CMK (cell line): ENCODE data around the gene HBP1.
"Not testable (repeated sequence)": the region's sequence is repeated elsewhere in the genome, so short reads cannot be mapped to it uniquely, and the experiment has no call there.

ENCODE experiments used
- DNase-seq: peaks from one replicate; pipeline ENCODE4 v3.0.0-alpha.2; 2010; ENCODE audit warnings: low read depth

The HBP1 gene

DNA sequence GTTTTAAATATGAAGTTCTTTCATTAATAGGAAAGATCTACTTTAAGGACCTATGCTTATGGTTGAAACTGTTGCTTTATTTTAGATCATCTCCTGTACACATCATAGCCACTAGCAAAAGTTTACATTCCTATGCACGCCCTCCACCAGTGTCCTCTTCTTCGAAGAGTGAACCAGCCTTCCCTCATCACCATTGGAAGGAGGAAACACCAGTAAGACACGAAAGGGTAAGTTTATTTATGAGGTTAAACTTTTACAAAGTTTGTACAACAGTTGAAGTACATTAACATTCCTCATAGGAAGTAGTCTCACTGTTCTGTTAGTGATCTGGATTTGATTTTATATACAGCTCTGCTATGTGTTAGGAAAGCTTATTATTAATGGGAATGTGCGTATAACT, 16.9 kb downstream of the HBP1 start:
- DNase-seq: no peak

DNA sequence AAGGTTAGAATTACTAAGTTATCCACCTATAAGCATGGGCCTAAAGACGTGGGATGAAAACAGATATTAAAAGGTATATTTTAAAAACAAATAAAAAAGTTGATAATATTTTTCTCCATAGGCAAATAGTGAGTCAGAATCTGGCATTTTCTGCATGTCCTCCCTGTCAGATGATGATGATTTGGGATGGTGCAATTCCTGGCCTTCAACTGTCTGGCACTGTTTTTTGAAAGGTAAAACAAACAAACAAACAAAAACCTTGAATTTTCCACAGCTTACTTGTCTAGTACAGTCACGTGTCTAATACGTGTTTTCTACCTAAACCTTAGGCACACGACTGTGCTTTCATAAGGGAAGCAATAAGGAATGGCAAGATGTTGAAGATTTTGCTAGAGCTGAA, 17.4 kb downstream of the HBP1 start:
- no peak for DNase-seq

DNA sequence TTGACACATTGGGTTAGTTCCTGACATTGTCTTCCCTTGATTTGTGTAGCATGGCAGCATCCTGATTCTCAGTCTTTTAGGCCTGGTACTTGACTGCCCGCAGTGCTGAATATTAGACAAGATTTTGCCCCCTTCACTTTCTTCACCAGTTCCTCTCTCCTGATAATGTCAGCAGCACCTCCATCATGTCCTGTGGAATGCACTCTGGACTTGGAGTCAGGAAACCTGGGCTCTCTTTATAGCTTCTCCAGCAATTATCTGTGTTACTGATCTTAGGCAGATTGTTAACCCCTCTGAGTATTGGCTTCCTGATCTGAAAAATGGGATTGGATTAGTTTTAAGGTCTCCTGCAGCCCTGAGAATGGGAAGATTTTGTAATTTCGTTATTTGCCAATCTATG, 19.0 kb downstream of the HBP1 start:
- DNase-seq: no peak

DNA sequence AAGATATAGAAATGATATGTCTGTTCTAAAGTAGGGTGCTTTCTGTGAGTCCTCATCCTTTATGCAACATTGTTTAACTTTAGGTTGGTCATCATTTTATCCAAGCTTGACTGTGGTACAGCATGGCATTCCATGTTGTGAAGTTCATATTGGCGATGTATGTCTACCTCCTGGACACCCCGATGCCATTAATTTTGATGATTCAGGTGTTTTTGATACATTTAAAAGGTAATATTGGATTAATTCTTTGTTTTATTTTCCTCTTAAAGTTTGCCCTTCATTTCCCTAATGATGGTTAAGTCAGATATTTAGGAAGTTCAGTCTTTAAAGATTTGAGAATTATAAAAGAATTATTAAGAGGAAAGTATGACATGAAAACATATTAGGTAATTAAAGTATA, 21.3 kb downstream of the HBP1 start:
- DNase-seq: no peak

DNA sequence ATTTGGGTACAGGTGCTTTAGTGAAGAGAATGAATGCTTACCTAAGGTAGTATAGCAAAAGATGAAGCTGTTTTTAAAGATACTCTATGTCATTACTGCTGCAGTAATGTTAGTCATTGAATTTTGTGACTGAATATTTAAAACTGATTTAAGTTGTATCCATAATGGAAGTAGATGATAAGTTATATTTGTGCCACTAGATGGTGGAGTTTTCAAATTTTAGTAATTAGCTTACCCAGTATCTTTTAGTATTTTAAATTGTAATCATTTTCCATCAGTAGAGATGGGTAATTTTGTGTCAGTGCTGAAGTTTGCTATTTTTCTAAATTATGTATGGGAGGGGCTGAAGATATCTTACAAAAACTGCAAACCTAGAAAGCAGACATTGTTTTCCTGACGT, 25.2 kb downstream of the HBP1 start:
- DNase-seq: no peak

DNA sequence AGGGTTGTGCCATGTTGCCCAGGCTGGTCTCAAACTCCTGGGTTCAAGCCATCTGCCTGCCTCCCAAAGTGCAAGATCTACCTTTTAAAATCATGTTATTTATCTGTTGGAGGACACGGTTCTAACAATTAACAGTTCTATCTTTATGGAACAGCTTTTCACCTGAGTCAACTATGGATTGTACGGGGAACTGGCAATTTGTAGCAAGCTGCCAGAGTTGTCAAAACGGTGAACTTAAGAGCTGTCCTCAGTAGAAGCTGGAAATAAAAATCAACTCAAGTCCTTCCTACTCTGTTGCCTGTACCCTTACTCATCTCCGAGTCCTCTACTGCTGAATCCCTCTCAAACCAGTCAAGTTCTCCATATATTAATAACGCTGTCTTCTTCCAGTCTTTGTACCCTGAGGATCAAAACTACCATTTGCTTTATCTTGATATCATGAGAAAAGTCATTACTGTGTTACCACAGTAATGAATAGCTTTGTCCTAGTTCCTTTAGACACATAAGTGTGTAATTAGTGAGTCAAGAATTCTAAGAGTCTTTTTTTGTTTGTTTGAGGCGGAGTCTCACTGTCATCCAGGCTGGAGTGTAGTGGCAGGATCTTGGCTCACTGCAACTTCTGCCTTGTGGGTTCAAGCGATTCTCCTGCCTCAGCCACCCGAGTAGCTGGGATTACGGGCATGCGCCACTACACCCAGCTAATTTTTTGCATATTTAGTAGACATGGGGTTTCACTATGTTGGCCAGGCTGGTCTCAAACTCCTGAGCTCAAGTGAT, 28.2 kb downstream of the HBP1 start:
- no peak for DNase-seq

DNA sequence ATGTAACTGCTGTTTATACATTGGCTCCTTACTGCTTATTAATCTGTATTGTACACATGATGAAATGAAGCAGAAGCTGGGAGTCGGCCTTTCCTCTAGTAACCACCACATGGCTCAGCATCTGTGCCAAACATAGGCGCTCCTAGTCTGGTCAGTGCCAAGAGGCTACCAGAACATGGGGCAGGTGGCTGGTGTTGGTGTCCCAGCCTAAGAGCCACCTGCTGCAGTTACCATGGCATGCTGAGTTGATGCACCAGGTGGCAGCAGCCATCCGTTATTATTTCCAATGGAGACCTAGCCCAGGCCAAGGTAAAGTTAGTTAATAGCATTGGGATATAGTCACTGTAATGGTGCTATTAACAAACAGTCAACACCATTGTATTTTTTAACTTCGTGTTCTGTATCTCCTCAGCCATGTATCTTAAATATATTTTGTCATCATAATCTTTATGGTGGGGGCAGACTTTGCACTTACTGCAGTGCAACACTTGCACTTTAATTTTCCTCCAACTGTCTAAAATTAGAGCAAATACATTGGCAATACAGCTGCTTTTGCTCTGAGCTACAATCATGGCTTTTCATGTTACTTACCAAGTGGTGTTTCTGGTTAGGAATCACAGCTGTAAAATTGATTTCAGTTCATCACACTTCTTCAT, 33.1 kb downstream of the HBP1 start:
- no peak for DNase-seq

DNA sequence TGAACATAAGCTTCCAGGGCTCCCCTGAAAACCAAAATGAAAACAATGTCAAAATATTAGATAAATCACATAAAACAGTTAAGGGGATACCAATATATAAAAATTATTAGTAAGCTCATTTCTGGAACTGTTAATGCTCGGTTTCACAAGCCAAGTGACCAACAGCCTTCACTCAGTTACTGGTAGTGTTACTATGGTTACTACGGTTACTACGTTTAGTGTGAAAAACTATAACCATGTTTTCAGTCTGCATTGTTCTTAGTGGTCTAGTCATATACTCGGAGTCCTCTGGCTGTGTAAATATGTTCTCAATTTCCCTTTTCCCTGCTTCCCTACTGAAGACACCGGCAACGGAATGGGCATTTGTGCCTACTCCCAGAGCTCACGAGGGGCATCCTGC, 34.8 kb downstream of the HBP1 start:
- DNase-seq: no peak

DNA sequence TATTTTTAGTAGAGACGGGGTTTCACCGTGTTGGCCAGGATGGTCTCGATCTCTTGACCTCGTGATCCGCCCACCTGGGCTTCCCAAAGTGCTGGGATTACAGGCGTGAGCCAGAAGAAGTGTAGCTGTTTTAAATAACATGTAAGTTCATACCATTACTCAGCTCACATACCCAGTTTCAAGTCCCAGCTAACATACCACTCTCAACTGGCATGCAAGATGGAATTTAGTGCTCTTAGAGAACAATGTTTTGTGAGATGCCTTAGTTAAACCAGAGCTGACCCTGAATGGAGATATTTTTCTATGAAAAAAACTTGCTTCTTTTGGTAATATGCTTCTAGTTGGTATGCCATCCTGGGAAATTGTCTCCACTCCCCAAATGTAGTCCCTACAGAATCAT, 37.3 kb downstream of the HBP1 start:
- no peak for DNase-seq

DNA sequence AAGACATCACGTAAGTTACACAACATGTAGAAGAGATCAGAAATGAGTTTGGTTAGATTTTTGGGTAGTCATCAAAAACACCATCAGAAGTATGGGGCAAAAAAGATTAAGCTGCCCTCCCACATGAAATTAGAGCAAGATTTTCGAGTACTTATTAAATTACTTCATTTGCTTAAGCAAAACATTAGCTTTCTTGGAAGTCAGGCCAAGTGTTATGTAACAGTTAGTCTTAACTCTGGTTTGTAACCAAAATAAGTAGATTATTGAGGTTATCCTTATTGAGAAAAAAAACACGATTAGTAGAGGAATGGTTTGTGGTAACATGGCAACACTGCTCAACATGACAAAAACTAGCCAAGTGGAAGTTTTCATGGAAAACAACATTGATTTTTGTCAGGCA, 37.9 kb downstream of the HBP1 start:
- no peak for DNase-seq

DNA sequence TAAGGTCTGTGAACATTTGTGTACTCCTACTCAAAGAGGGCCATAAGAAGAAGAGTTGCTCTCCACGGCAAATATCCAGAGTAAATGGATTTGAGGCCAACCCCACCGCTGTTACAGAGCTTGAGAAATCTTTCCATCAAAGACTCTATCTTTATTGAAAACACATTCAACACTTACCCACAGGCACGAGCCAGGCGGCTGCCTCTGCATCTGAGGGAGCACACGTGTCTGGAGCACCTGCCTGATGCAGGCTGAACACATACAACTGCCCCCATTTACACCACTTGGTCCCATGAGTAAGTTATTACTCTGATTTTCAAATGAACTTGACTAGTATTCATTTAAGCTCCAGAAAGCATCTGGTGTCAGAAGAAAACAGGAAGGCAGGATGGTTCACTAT, 38.7 kb downstream of the HBP1 start:
- DNase-seq: no peak

DNA sequence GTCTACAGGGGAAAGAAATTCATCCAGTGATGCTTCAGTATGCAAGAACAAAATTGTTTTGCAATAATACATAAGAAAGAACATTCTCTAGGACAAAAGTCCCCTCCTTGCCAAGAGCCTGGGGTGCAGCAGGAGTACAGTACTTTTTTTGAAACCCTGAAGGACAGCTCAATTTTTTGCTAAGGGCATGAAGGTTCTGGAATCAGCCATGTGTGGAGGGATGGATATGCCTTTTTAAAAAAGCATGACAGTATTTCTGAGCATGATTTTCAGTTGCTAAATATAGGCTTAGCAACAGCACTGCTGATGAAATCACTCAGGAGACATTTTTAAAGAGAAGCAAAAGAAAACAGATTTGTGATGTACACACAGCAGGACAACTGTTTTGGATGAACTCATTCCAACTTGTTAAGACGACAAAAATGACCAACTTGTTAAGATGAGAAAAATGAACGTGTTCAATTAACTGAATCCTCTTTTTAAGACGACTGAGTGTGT, 39.3 kb downstream of the HBP1 start:
- no peak for DNase-seq

DNA sequence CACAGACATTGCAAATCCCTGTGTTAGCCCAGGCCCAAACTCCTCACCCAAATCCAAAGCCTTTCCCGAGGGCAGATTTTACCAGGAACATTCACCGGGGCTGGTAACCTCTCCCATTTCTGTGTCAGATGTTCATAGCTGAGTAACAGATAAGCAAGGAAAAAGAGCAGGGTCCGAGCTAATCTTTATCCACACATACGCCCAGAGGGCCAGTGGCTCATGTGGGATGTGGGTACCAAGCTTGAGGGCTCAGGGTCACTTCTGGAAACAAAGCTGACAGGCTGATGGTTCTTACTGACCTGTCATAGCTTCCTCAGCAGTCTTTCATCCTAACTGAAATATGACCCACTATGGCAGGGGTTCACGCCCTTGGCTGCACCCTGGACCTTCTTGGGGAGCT, 39.8 kb downstream of the HBP1 start:
- DNase-seq: no peak

DNA sequence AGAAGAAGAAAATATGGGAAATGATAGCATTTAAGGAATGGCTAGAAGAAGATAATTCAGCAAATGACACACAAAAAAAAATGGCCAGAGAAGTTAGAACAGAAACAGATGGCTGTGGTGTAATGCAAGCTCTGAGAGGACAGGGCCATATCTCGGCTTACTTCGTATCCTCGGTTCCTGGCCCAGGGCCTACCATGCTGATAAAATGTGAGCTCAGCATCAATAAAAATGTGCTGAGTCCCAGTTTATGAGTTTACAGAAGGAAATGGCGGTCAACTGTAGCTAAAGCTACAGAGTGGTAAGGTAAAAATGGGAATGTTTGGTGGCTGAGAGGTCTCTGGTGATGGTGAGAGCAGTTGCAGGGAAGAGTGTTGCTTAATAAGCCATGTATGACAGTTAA, 40.8 kb downstream of the HBP1 start:
- DNase-seq: no peak

DNA sequence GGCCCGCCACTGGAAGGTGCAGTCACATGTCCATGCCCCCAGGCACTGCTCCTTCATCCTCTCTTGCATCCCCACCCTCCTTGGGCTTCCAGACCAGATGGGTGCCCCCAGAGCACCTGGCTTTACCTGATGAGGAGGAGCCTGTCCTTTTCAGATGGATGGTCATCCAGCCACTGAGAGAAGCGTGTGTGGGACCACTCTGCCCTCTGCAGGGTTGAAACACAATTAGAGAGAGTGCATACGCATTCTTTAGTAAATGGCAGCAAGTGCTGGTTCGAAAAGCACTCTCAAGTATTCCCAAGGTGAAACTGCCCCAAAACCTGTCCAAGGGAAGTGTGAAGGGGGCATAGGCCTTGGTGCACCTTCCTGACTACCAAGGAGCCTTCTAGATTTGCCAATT, 41.6 kb downstream of the HBP1 start:
- no peak for DNase-seq

DNA sequence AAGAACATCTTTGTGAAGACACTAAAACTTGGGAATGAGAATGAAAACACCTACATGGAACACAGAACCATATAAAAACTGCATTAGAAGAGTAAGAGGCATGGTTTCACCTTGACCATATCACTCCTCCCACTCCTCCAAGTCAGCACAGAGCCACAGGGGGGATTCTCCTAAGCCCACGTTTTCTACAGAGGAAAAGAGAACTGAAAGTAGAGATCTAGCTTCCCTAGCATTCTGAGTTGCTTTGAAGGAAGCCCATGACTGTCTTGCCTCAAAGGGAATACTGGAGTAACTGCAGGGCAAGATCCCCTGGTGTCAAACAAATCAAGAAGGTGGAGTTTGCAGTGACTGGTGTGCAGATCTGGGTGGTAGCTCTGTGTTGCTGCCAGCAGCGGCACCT, 43.9 kb downstream of the HBP1 start:
- DNase-seq: no peak

DNA sequence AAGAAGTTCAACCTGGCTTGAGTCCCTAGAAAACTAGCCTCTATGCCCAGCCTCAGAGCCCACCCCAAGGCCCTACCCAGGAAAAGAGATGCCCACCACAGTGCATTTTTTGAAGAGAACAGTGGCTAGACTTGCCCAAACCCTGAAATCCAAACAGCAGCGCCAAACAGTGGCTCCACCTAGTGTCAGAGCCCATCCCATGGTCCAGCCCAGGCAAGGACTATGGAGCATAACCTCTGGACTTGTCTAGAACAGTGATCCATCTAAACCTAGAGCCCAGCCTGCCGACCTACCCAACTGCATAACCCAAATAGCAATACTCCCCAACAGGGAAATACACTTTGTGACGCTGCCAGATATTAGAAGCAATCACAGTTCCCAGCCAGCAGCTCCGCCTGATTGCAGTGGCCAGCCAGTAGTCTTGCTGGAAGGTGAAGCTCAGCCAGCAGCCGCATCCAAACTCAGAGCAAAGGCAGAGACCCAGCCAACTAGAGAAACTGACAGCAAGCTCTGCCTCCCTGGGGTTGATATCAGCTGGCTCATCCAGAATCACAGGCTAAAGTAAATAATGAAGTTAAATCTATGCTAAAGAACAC, 44.5 kb downstream of the HBP1 start:
- no peak for DNase-seq

DNA sequence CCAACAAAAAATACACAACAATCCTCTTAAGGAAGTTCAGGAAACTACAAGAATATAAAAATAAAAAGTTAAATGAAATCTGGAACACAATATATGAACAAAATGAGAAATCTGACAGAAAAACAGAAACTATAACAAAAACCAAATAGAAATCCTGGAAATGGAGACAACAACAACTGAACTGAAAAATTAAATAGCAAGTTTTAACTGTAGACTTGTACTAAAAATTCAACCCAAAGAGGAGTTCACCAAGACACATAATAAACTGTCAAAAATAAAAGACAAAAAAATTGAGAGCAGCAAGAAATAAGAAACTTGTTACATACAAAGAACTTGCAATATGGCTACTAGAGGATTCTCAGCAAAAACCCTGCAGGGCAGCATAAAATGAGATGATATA, 45.1 kb downstream of the HBP1 start:
- no peak for DNase-seq

DNA sequence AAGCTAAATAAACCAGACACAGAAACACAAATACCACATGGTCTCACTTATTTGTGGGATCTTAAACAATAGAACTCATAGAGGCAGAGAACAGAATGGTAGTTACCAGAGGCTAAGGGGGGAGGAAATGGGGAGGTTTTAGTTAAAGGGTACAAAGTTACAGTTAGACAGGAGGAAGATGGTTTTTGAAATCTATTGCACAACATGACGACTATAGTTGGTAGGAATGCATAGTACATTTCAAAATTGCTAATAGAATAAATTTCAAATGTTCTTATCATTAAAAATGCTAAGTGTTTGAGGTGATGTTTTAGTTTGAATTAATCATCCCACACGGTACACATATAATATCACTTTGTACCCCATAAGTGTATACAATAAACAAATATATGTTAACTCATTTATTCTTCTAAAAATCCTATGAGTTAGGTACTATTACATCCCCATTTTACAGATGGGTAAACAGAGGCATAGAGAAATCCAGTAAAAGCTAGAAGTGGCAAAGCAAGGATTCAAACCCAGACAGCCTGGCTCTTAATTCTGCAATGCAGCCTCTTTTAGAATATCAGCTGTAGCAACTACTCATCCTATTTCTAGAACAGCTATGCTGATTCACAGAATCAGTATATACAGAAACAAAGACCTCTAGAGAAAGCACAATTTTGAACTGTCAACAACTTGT, 50.9 kb downstream of the HBP1 start:
- DNase-seq: no peak

DNA sequence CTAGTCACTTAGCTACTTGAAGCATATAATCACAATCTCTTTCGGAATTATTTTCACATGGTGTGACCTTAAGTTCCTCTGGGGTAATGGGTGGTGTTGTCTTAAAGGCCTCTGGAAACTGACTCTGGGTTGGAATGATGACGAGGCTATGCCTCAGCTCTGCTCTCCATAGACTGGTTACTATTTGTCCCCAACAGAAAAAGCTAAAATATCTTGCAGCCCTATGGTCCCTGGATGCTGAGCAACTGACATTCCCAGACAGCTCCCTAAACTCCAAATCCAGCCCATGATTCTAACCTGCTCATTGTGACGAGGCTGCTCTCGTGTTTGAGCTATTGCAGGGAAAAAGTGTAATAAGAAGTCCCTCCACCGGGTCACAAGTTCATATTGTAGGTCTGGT, 51.6 kb downstream of the HBP1 start:
- no peak for DNase-seq

DNA sequence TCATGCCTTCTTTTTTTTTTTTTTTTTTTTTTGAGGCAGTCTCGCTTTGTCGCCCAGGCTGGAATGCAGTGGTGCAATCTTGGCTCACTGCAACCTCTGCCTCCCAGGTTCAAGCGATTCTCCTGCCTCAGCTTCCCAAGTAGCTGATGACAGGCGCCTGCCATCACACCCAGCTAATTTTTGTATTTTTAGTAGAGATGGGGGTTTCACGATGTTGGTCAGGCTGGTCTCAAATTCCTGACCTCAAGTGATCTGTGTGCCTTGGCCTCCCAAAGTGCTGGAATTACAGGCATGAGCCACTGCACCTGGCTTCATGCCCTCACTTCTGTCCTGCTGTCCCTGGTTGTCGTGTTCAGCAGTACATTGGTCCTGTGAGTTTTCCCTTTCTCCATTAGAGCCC, 52.0 kb downstream of the HBP1 start:
- DNase-seq: not testable (repeated sequence)

DNA sequence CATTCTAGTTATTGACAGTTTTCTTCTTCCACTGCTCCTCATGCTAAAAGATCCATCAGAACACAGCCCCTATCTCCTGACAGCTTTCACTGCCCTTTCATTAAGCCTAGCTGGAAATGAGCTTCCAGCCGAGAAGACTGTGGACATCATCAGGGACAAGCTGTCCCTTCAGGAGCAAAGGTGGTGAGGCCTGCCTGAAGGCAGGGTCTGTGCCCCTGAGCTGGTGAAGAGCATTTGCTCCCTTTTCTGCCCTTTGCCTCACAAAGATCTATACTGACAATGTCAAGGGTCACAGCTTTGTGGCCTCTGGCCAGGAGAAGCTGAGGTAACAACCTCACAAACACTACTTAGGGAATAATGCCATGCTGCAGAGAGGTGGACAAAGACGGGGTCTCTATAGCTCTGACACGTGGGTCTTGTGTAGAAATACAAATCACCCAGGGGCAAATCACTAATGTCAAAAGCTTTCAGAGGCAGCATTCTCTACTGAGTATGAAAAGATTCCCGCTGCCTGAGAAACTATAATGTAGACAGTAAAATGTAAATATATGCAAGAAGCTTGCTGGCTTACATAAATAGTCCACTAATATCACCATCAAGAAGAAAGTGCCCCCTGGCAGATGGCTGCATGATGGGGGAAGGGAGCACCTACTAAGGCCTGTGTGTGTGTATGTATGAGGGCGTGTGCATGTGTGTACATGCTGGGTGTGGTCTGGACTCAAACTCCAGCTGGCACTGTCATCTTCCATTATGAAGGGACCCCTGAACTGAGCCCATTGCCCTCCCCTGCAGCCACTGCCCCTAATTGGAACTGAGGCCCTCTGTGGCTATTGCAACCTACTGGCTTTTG, 55.8 kb downstream of the HBP1 start:
- DNase-seq: no peak
